OCI-LY3 (cell line): ENCODE measurements around the gene NDUFAB1.

Experiments used
- CTCF ChIP-seq: fragments of 200-600, 300-600 bp; sonication (generic); IDR thresholded peaks from 2 replicates; pipeline ENCODE4 v1.5.1; 2014; ENCODE audit warnings: antibody characterized with exemption, low read length, low read depth
- EZH2phosphoT487 ChIP-seq: fragments of 200-600 bp; shearing (Covaris generic); IDR thresholded peaks from 2 replicates; pipeline ENCODE4 v1.6.1; 2018; ENCODE audit warnings: antibody characterized with exemption, mixed run types, low read depth

- no peak for TF ChIP-seq CTCF
- TF ChIP-seq EZH2phosphoT487: no peak
Observed at GRCh38 chr16:23538919-23539278, 57.2 kb downstream of the NDUFAB1 start.
